Measurements from ENCODE around the gene DNAJC11.

DNAJC11 gene

GRCh38 chr1:6635910-6636760 lies 65.5 kb downstream of the DNAJC11 start:
- Histone ChIP-seq H3K4me3 (no peak overlapping the region), H3K36me3 (peaks cover 44 to 90% (median 59%) of the 10 kb centered on the region in 3 donors), H3K27me3 (no peaks in the 10 kb centered on the region), H3K9me3 (no peaks in the 10 kb centered on the region), H3K4me1 (peaks cover 0 to 29% (median 6%) of the 10 kb centered on the region in 4 donors), H3K27ac (peak overlapping the region; percentile 72 to 80)
- intact Hi-C loops (cut with DNase I; ENCODE audit: low total_unique reads) = loop anchor here (5.0 to 10.0 kb wide), 2 partner anchors 34 to 51 kb away; partner anchors contain the start of gene KLHL21
- TF ChIP-seq CTCF (IDR thresholded peaks at IDR 0.05) = no peak
- no peak for DNase-seq

- DNase-seq = no peak
- Histone ChIP-seq H3K4me1 (peaks cover 0 to 29% (median 6%) of the 10 kb centered on the region in 4 donors), H3K27ac (peak overlapping the region in 1 of 2 donors; percentile 80), H3K9me3 (no peaks in the 10 kb centered on the region), H3K27me3 (no peaks in the 10 kb centered on the region), H3K4me3 (no peak overlapping the region), H3K36me3 (peaks cover 44 to 90% (median 60%) of the 10 kb centered on the region in 3 donors)
- no peak for TF ChIP-seq CTCF (IDR thresholded peaks at IDR 0.05)
- intact Hi-C loops (cut with DNase I; ENCODE audit: low total_unique reads) = loop anchor here (5.0 to 10.0 kb wide), 2 partner anchors 33 to 51 kb away; partner anchors contain the start of gene KLHL21
Observed at GRCh38 chr1:6635161-6635909, 66.3 kb downstream of the DNAJC11 start.

DNA sequence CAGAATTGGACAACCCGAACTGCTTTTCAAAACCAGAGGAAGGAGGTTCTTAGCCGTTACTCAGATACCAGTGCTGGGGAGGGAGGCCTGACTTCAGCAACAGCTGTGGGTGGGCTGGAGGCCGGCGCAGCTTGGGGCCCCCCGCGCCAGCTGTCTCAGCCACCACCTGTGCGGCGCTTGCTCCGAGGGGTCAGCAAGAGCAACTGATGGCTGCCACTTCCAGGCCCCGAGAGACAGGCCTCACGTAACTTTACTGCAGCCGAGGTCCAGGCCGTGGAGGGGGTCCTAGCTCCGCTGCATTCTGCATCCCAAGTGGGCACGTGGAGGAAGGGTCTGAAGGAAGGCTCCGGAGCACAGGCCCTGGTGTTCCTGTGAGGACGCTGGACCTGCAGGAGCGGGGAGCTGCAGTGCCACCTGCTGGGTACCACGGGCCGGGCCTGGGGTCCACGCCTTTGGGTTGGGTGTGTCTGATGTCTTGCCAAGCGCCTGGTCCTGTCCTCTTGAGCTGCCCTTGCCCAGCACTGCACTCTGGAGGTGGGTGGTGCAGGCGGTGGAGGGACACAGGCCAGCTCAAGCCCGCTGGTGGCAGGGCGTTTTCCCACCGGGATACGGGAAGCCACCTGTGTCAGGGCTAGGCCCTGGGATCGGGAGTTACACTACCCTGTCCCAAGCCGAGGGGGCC lies 67.1 kb downstream of the DNAJC11 start:
- Histone ChIP-seq H3K27ac (peak overlapping the region in 1 of 2 donors; percentile 13), H3K36me3 (peaks cover 44 to 91% (median 64%) of the 10 kb centered on the region in 3 donors), H3K4me1 (peaks cover 0 to 29% (median 6%) of the 10 kb centered on the region in 4 donors), H3K27me3 (no peaks in the 10 kb centered on the region), H3K4me3 (no peak overlapping the region), H3K9me3 (no peaks in the 10 kb centered on the region)
- peak in 1 of 2 donors; percentile 36 for DNase-seq
- peak; percentile 34 to 42 for TF ChIP-seq CTCF (IDR thresholded peaks at IDR 0.05)
- intact Hi-C loops (cut with DNase I; ENCODE audit: low total_unique reads) = loop anchor here (5.0 to 10.0 kb wide), 2 partner anchors 32 to 50 kb away; partner anchors contain the start of gene KLHL21

DNA sequence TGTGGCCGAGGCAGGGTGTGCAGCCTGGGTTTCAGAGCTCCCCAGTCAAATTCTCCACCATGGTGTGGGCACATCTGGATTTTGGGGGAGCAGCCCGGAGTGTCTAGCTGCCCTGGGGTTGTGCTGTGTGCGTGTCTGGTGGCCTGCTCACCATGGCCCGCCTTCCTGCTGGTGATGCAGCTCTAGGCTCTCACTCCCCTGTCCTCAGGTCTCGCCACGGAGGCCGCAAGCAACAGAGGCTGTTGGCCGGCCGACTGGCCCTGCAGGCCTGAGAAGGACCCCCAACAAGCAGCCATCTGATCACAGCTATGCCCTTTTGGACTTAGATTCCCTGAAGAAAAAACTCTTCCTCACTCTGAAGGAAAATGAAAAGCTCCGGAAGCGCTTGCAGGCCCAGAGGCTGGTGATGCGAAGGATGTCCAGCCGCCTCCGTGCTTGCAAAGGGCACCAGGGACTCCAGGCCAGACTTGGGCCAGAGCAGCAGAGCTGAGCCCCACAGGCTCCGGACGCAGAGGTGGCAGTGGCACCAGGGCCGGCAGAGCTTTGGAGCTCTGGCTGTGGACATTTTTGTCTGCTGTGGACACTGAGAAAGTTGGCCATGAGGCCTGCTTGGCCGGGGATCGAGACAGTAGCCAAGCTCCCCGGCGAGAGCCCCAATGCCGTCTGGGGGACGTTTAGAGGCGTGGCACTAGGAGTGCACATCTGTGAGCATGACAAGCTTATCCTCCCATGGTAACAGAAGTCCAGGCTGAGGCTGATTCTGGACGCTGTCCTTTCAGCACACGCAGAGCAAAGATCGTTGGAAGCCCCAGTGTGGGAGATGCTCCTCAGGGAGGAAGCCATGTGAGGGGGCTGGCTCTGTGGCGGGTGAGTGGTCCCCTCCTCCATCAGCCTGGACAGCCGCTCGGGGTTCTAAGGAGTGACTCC lies 68.8 kb downstream of the DNAJC11 start:
- intact Hi-C loops (cut with DNase I; ENCODE audit: low total_unique reads) = loop anchor here (10.0 kb wide), 1 partner anchor 48 kb away; no protein-coding TSS in a partner anchor
- Histone ChIP-seq H3K27ac (no peak overlapping the region), H3K9me3 (no peaks in the 10 kb centered on the region), H3K4me1 (peaks cover 0 to 26% (median 9%) of the 10 kb centered on the region in 4 donors), H3K27me3 (no peaks in the 10 kb centered on the region), H3K36me3 (peaks cover 55 to 100% (median 81%) of the 10 kb centered on the region in 3 donors), H3K4me3 (no peak overlapping the region)
- no peak for DNase-seq
- TF ChIP-seq CTCF (IDR thresholded peaks at IDR 0.05) = no peak

Measured in tibial artery (tissue), 4 donors.